ENCODE measurements around the gene DHX30. TPM values are rescaled to one million over a fixed set of nuclear protein-coding genes. Genes with fewer than 3 reads are reported as not detected.

DHX30 gene
- total and polyA plus RNA-seq, 2 of the 4 experiments (the other 2 are of a cell fraction) = 55.6 to 57.2 TPM

GRCh38 chr3:47802734-47803479, at the start of gene DHX30 (continued):
- TF ChIP-seq SMC3 (IDR thresholded peaks at IDR 0.05; ENCODE audit: low read depth, low read length) = no peak
- no peak for TF ChIP-seq BHLHE40 (IDR thresholded peaks at IDR 0.05; ENCODE audit: low read depth, low read length)
- peak; percentile 57; the same call in 1 of the 2 replicates for TF ChIP-seq MXI1 (IDR thresholded peaks at IDR 0.05; ENCODE audit: borderline replicate concordance, low read depth, low read length)
- TF ChIP-seq MAZ (IDR thresholded peaks at IDR 0.05; ENCODE audit: borderline replicate concordance, low read depth, low read length) = peak; percentile 35; the same call in 1 of the 2 replicates

- POLR2A ChIA-PET (ENCODE audit: unreplicated experiment) = no interaction called here
- no peak overlapping the region for H3K9ac ChIP-seq (ENCODE audit: low read depth, low read length)
- WGBS, 2 experiments (ENCODE audit: extremely low coverage in 2 of 2, insufficient read length in 1 of 2) = 100% methylated on average over 2 of the region's 14 CpGs; no CpG with 5 or more reads in 1 of the 2 experiments
Measured at GRCh38 chr3:47758261-47759025, 44.5 kb upstream of the DHX30 start.

More at GRCh38 chr3:47758261-47759025, 44.5 kb upstream of the DHX30 start:
- Histone ChIP-seq H4K8ac (ENCODE audit: low read depth in 2 of 2, low read length in 2 of 2) (no peak overlapping the region), H3K4me2 (ENCODE audit: low read depth, low read length) (no peak overlapping the region), H3K23ac (ENCODE audit: low read depth, low read length) (no peak overlapping the region), H3K79me1 (ENCODE audit: low read depth in 1 of 2, low read length in 2 of 2) (peaks cover 16 to 55% of the 10 kb centered on the region in 2 experiments), H3K14ac (replicated peaks; ENCODE audit: low read depth, low read length) (no peak overlapping the region), H3K9me3 (ENCODE audit: control insufficient read depth, insufficient read depth, low read length) (no peaks in the 10 kb centered on the region), H2AFZ (replicated peaks; ENCODE audit: low read length, poor library complexity) (no peak overlapping the region), H4K91ac (ENCODE audit: insufficient read depth, low read depth, low read length) (no peak overlapping the region), H2BK20ac (ENCODE audit: low read depth, low read length) (no peak overlapping the region), H3K27me3 (ENCODE audit: control insufficient read depth, insufficient read depth, low read length) (no peaks in the 10 kb centered on the region), H2AK5ac (ENCODE audit: low read depth, low read length) (no peak overlapping the region), H3K9me1 (ENCODE audit: insufficient read depth, low read length) (no peaks in the 10 kb centered on the region; the same call in none of the 2 replicates), H2AK9ac (replicated peaks; ENCODE audit: low read depth, low read length, poor library complexity) (no peak overlapping the region), H3K36me3 (ENCODE audit: control insufficient read depth, insufficient read depth, low read length) (peaks cover 16% of the 10 kb centered on the region), H3K4me3 (ENCODE audit: insufficient read depth, low read depth, low read length) (no peak overlapping the region), H3K56ac (ENCODE audit: extremely low read depth, insufficient read depth, low read length) (no peak overlapping the region), H3K18ac (ENCODE audit: low read depth, low read length) (no peak overlapping the region), H2BK120ac (ENCODE audit: low read depth, low read length) (no peak overlapping the region), H3K4me1 (ENCODE audit: control insufficient read depth, insufficient read depth, low read length) (no peaks in the 10 kb centered on the region), H2BK5ac (ENCODE audit: low read depth, low read length, poor library complexity, severe bottlenecking) (no peak overlapping the region), H2BK15ac (ENCODE audit: low read depth, low read length) (no peak overlapping the region), H3K4ac (ENCODE audit: low read depth, low read length) (no peak overlapping the region), H3K27ac (ENCODE audit: insufficient read depth, low read length) (no peak overlapping the region), H4K20me1 (ENCODE audit: insufficient read depth, low read length) (peaks cover 13% of the 10 kb centered on the region), H4K5ac (ENCODE audit: low read depth, low read length) (no peak overlapping the region)
- no peak for DNase-seq
- no peak for ATAC-seq (ENCODE audit: low read depth)
- CTCF ChIA-PET = no interaction called here
- BruUV-seq (replicated peaks) = no TSS peak
- TF ChIP-seq ELK1 (IDR thresholded peaks at IDR 0.05; ENCODE audit: borderline replicate concordance, low read depth, low read length) = no peak
- no peak for TF ChIP-seq RCOR1 (IDR thresholded peaks at IDR 0.05; ENCODE audit: insufficient replicate concordance, low read length)
- TF ChIP-seq MXI1 (IDR thresholded peaks at IDR 0.05; ENCODE audit: borderline replicate concordance, low read depth, low read length) = no peak
- TF ChIP-seq MAZ (IDR thresholded peaks at IDR 0.05; ENCODE audit: borderline replicate concordance, low read depth, low read length) = no peak
- no peak for TF ChIP-seq CEBPB (IDR thresholded peaks at IDR 0.05; ENCODE audit: low read depth, low read length)
- TF ChIP-seq MAFK (IDR thresholded peaks at IDR 0.05; ENCODE audit: low read depth, low read length) = no peak
- TF ChIP-seq BHLHE40 (IDR thresholded peaks at IDR 0.05; ENCODE audit: low read depth, low read length) = no peak
- TF ChIP-seq USF2 (IDR thresholded peaks at IDR 0.05; ENCODE audit: low read depth, low read length) = no peak
- TF ChIP-seq RFX5 (IDR thresholded peaks at IDR 0.05; ENCODE audit: low read depth, low read length) = no peak
- in situ Hi-C loops (cut with MboI; ENCODE audit: low sequenced_read_pairs) = no loop called here
- intact Hi-C loops (cut with micrococcal nuclease) = no loop called here
- dilution Hi-C loops (cut with HindIII; ENCODE audit: low sequenced_read_pairs, unreplicated experiment) = no loop called here

Measured in IMR-90 (cell line).